K562 (cell line): ENCODE results near the gene CRKL. TPM values are rescaled to one million over a fixed set of nuclear protein-coding genes. Genes with fewer than 3 reads are reported as not detected.

Experiments used
- ATAC-seq: fragments of 200-7000 bp; cut with Tn5 transposase; 3 replicates; pipeline ENCODE4 v1.9.1; 2020; ENCODE audit warnings: moderate library complexity
- BruUV-seq: library from RNA; stranded (reverse); fragments of 400-500 nt; replicated peaks from 2 replicates; lab custom pipeline; 2021; lab: Mats Ljungman, UMichigan
- CTCF ChIA-PET: fragments of 300-600 bp; formaldehyde crosslinking; extraction: SDS; loops from one replicate; lab custom pipeline; 2021; ENCODE audit warnings: low intra/inter-chr PET ratio; lab: Yijun Ruan, JAX
- POLR2A ChIA-PET: fragments of 300-600, 350-650 bp; sonication (Branson Sonifier 250); formaldehyde crosslinking; extraction: SDS; loops from one replicate; lab custom pipeline; 2021; ENCODE audit warnings: antibody characterized with exemption, inconsistent platforms; lab: Yijun Ruan, JAX
- DNase-seq, 4 experiments: peaks; one replicate each; pipeline versions ENCODE4 v3.0.0 to v3.0.0-alpha.2; 2011 to 2018; ENCODE audit warnings: low spot score in 3 of 4, mixed read lengths in 3 of 4; ENCODE audit errors: extremely low read depth in 1 of 4
- FAIRE-seq: peaks from 2 replicates; lab custom pipeline; 2011; peaks lifted over from hg19 to GRCh38; lab: Jason Lieb, UNC
- H2AFZ ChIP-seq: 2 replicates; pipeline ENCODE4 v1.6.0; 2011; ENCODE audit warnings: low read depth, low read length, control low read depth, inconsistent platforms
- H3K27ac ChIP-seq: fragments of 200-600 bp; 3 replicates; pipeline ENCODE4 v1.8.0; 2011; ENCODE audit warnings: low read depth, mild to moderate bottlenecking, control low read depth, inconsistent platforms, low read length, moderate library complexity, mixed read lengths; ENCODE audit errors: extremely low read depth
- H3K27me3 ChIP-seq, 2 experiments: fragments of 300-600 bp in 1 of 2; 2 replicates in 1 of 2; 3 replicates in 1 of 2; pipeline versions ENCODE4 v1.6.0 to v1.8.0; 2011; ENCODE audit warnings: inconsistent platforms in 2 of 2, low read length in 2 of 2, mild to moderate bottlenecking in 1 of 2, mixed read lengths in 1 of 2, moderate library complexity in 1 of 2; ENCODE audit not compliant: control insufficient read depth in 2 of 2, insufficient read depth in 2 of 2
- H3K36me3 ChIP-seq: fragments of 300-600 bp; 3 replicates; pipeline ENCODE4 v1.8.0; 2011; ENCODE audit warnings: mild to moderate bottlenecking, low read length, inconsistent platforms; ENCODE audit not compliant: control insufficient read depth, insufficient read depth
- H3K4me1 ChIP-seq, 2 experiments: fragments of 200-600 bp in 1 of 2; replicated peaks in 1 of 2; 2 replicates in 1 of 2; 3 replicates in 1 of 2; pipeline versions ENCODE4 v1.5.1 to v1.8.0; 2011; ENCODE audit warnings: inconsistent platforms in 2 of 2, low read length in 2 of 2, mild to moderate bottlenecking in 1 of 2, mixed read lengths in 1 of 2, moderate library complexity in 1 of 2; ENCODE audit not compliant: control insufficient read depth in 2 of 2, insufficient read depth in 2 of 2
- H3K4me2 ChIP-seq: 2 replicates; pipeline ENCODE4 v1.6.1; 2011; ENCODE audit warnings: low read length, control low read depth, inconsistent platforms, mixed read lengths; ENCODE audit not compliant: insufficient read depth
- H3K4me3 ChIP-seq: fragments of 200-600 bp; sonication (generic), shearing (Covaris generic); 2 replicates; pipeline ENCODE4 v1.5.1; 2016; ENCODE audit warnings: control low read depth, inconsistent platforms
- H3K79me2 ChIP-seq: fragments of 200-600 bp; 3 replicates; pipeline ENCODE4 v1.8.0; 2011; ENCODE audit warnings: low read length, inconsistent platforms; ENCODE audit not compliant: control insufficient read depth, insufficient read depth
- H3K9ac ChIP-seq, 2 experiments: 2 replicates each; pipeline versions ENCODE4 v1.6.0 to v1.6.1; 2011; ENCODE audit warnings: low read depth in 2 of 2, low read length in 2 of 2, control low read depth in 1 of 2, inconsistent platforms in 1 of 2, mild to moderate bottlenecking in 1 of 2, mixed read lengths in 1 of 2; ENCODE audit not compliant: insufficient read depth in 1 of 2
- H3K9me1 ChIP-seq: one replicate; pipeline ENCODE4 v1.6.0; 2011; ENCODE audit warnings: inconsistent platforms, mild to moderate bottlenecking, low read length, moderate library complexity; ENCODE audit not compliant: control insufficient read depth, insufficient read depth
- H3K9me3 ChIP-seq: replicated peaks from 2 replicates; pipeline ENCODE4 v1.5.1; 2011; ENCODE audit warnings: low read depth, low read length, inconsistent platforms; ENCODE audit not compliant: control insufficient read depth, insufficient read depth
- H4K20me1 ChIP-seq: replicated peaks from 2 replicates; pipeline ENCODE4 v1.6.1; 2011; ENCODE audit warnings: low read length, inconsistent platforms, mixed read lengths; ENCODE audit not compliant: control insufficient read depth, insufficient read depth
- E2F6 ChIP-seq, 2 experiments: IDR thresholded peaks; 2 replicates each; pipeline ENCODE4 v1.6.1; 2011; ENCODE audit warnings: borderline replicate concordance in 1 of 2, control low read depth in 1 of 2, low read depth in 1 of 2, low read length in 1 of 2, mild to moderate bottlenecking in 1 of 2, mixed read lengths in 1 of 2, moderate library complexity in 1 of 2; ENCODE audit not compliant: insufficient read depth in 1 of 2, insufficient read length in 1 of 2, poor library complexity in 1 of 2, severe bottlenecking in 1 of 2; ENCODE audit errors: extremely low read depth in 1 of 2
- OTX1 ChIP-seq: fragments of 450-650 bp; formaldehyde crosslinking; IDR thresholded peaks from 2 replicates; pipeline ENCODE4 v1.4.0; 2022; ENCODE audit warnings: mild to moderate bottlenecking
- RBM15 ChIP-seq: fragments of 200-400 bp; formaldehyde crosslinking; IDR thresholded peaks from 2 replicates; pipeline ENCODE4 v1.6.1; 2018; ENCODE audit warnings: mild to moderate bottlenecking, low read length, moderate library complexity; ENCODE audit not compliant: insufficient read depth
- TCF15 ChIP-seq: fragments of 250-450 bp; sonication (Bioruptor Pico); IDR thresholded peaks from 2 replicates; pipeline ENCODE4 v1.8.0; 2022; ENCODE audit warnings: moderate library complexity, mild to moderate bottlenecking, inconsistent platforms
- YY1 ChIP-seq, 3 experiments: IDR thresholded peaks; 2 replicates each; pipeline ENCODE4 v1.6.1; 2011; ENCODE audit warnings: low read length in 2 of 3, mild to moderate bottlenecking in 2 of 3, moderate library complexity in 2 of 3, borderline replicate concordance in 1 of 3, control low read depth in 1 of 3, low read depth in 1 of 3; ENCODE audit not compliant: insufficient read depth in 3 of 3, insufficient replicate concordance in 2 of 3, control insufficient read depth in 1 of 3, insufficient read length in 1 of 3; ENCODE audit errors: extremely low read depth in 1 of 3
- WGBS: fragments of 100-300 bp; shearing (Covaris generic); methylation state at CpG from one replicate; pipeline ENCODE4 v1.1.6; 2016; ENCODE audit warnings: low coverage, mixed read lengths; ENCODE audit not compliant: insufficient coverage; ENCODE audit errors: missing lambda C conversion rate; 5-methylcytosine and 5-hydroxymethylcytosine counted together
- in situ Hi-C: fragments of 300-500 bp; cut with MboI; formaldehyde crosslinking; loops from 4 replicates; pipeline ENCODE4 v1.15.0; 2018; ENCODE audit warnings: inconsistent platforms, mixed read lengths
- intact Hi-C: fragments of 100-400 bp; cut with micrococcal nuclease; formaldehyde crosslinking; loops from 2 replicates; pipeline ENCODE4 v1.14.2; 2022
- polyA plus RNA-seq, 8 experiments: library from polyadenylated mRNA; depleted of rRNA in 4 of 8; stranded (reverse) in 5 of 8; unstranded in 3 of 8; fragments of >200 nt; fragmentation: Nextera tagmentation in 2 of 8; fragmentation: Illumina TruSeq in 1 of 8; extraction: Ambion mirVana in 2 of 8; extraction: Trizol in 1 of 8; gene quantifications; 2 replicates each; pipeline versions ENCODE4 v1.2.1 to v1.2.3, GENCODE V29; 2011 to 2014; ENCODE audit warnings: inconsistent platforms in 1 of 8, missing spikeins in 1 of 8
- total RNA-seq, 7 experiments: library from RNA; depleted of rRNA in 6 of 7; stranded (reverse); fragments of >200 nt in 6 of 7; fragmentation: Illumina TruSeq in 2 of 7; extraction: Trizol in 2 of 7; gene quantifications; 2 replicates each; pipeline versions ENCODE4 v1.2.1 to v1.2.3, GENCODE V29; 2011 to 2021; ENCODE audit warnings: low replicate concordance in 1 of 7

CRKL gene
- total and polyA plus RNA-seq, 9 of the 15 experiments (the other 6 are each of a cell fraction or from before 2014, with no cell fraction given) = 100 to 263 (median 124) TPM

- TF ChIP-seq E2F6 (IDR thresholded peaks at IDR 0.05; ENCODE audit: borderline replicate concordance in 1 of 2, extremely low read depth in 1 of 2, insufficient read depth in 1 of 2, insufficient read length in 1 of 2, low read depth in 1 of 2, low read length in 1 of 2, poor library complexity in 1 of 2, severe bottlenecking in 1 of 2) (peak in 1 of 2 experiments; percentile 4), RBM15 (no peak), YY1 (IDR thresholded peaks at IDR 0.05; ENCODE audit: borderline replicate concordance in 1 of 3, control insufficient read depth in 1 of 3, extremely low read depth in 1 of 3, insufficient read depth in 3 of 3, insufficient read length in 1 of 3, insufficient replicate concordance in 2 of 3, low read depth in 1 of 3, low read length in 2 of 3) (peak in 1 of 3 experiments; percentile 68), TCF15 (CRISPR knock-in tag) (no peak), OTX1 (CRISPR knock-in tag) (0 out of 2 replicates have a peak, but pooled peaks have one; percentile 48)
- intact Hi-C loops (loop anchor here (5.0 kb wide), 2 partner anchors 48 to 203 kb away; no protein-coding TSS in a partner anchor), in situ Hi-C loops (no loop called here)
- peak; percentile 48 for FAIRE-seq
- no peak for ATAC-seq
- peaks cover 11% of the 10 kb centered on the region for H3K9me3 ChIP-seq
- ChIA-PET POLR2A (interaction anchor here (0.6 to 64.4 kb wide), 10 partner anchors 10 to 909 kb away, joined by 3 to 1556 read pairs (median 8); partner anchors contain the start of genes AIFM3, CRKL and THAP7), CTCF (no interaction called here)
- no peak overlapping the region; the same call in 2 of the 3 replicates for H3K27ac ChIP-seq
- H3K9ac ChIP-seq = peak overlapping the region; percentile 85 to 97; a peak in 3 of 4 replicates
- H3K4me1 ChIP-seq = peaks cover 19 to 58% of the 10 kb centered on the region in 2 experiments
- DNase-seq = peak in 2 of 4 experiments; percentile 50 to 59
- H3K79me2 ChIP-seq = peaks cover 23% of the 10 kb centered on the region
- peak overlapping the region; percentile 92 for H3K4me2 ChIP-seq
- H3K36me3 ChIP-seq = peaks cover 23% of the 10 kb centered on the region
- H3K27me3 ChIP-seq = peaks cover 11 to 24% of the 10 kb centered on the region in 2 experiments; a peak in 4 of 5 replicates
- peaks cover 8% of the 10 kb centered on the region for H3K9me1 ChIP-seq
- H4K20me1 ChIP-seq = no peaks in the 10 kb centered on the region
- H2AFZ ChIP-seq = peak overlapping the region; percentile 3; the same call in 1 of the 2 replicates
- H3K4me3 ChIP-seq = no peak overlapping the region
- WGBS = 70% methylated on average over 4 of the region's 4 CpGs
- BruUV-seq = no TSS peak
Observed at GRCh38 chr22:20980523-20980922, 63.3 kb downstream of the CRKL start.
